Measurements from ENCODE around the gene OR51I1.
A peak's percentile ranks its signal among the peaks of the same experiment; 100 is the strongest.

OR51I1 gene, protein sequence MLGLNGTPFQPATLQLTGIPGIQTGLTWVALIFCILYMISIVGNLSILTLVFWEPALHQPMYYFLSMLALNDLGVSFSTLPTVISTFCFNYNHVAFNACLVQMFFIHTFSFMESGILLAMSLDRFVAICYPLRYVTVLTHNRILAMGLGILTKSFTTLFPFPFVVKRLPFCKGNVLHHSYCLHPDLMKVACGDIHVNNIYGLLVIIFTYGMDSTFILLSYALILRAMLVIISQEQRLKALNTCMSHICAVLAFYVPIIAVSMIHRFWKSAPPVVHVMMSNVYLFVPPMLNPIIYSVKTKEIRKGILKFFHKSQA

DNA sequence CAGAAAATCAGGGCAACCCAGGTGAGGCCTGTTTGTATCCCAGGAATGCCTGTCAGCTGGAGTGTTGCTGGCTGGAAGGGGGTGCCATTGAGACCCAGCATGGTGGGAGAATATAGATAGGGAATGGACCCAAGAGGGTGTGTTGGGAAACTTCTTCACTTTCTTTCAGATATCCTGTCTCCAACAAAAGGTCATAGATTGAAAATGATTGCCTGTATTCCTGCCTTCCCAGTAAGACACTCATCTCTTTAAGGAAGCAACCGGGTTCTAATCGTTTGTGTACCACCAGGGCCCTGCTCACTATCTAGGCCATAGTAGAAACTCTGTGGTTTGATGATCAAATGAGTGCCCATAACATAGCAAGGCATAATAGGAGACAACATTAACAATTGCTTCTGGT is at the start of gene OR51I1:
Gene OR51I1, minus strand, starts transcription at position 101 of the 400 bp plus-strand sequence. Its CDS starts 0 bp downstream, at position 101.
- no peak for DNase-seq (ENCODE audit: low read depth)

DNA sequence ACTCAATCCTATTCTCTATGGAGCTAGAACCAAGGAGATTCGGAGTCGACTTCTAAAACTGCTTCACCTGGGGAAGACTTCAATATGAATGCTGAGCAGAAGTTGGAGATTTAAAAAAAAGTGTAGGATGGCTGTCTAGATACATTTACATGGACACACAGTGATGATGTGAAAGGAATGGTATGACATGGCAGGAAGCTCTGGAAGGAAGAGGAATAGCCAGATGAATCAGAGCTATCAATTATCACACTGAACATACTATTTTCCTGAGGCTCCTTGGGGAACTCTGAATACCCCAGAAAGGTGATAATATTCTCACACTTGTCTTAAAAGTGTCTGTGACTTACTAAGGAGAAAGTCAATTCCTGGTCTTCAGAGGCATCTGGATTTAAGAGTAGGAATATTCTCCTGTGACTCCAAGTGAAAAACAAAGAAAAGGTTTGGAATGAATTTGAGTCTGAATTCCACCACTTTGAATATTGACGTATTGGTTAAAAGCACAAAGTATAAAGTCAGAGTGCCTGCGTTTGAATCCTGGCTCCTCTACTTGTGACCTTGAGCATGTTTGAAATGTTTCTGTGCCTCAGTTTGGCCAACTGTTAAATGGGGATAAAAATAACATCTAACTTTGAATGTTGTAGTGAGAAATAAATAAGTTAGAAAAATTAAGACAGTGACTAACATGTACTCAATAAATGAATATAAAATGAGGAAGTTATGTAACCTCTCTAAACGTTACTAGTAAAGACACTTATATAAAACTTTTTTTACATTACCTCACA is 48.5 kb upstream of the OR51I1 start:
- DNase-seq (ENCODE audit: low read depth), result no peak

DNA sequence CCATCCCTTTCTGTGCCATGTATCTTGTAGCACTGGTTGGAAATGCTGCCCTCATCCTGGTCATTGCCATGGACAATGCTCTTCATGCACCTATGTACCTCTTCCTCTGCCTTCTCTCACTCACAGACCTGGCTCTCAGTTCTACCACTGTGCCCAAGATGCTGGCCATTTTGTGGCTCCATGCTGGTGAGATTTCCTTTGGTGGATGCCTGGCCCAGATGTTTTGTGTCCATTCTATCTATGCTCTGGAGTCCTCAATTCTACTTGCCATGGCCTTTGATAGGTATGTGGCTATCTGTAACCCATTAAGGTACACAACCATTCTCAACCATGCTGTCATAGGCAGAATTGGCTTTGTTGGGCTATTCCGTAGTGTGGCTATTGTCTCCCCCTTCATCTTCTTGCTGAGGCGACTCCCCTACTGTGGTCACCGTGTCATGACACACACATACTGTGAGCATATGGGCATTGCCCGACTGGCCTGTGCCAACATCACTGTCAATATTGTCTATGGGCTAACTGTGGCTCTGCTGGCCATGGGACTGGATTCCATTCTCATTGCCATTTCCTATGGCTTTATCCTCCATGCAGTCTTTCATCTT is 47.6 kb upstream of the OR51I1 start:
- no peak for DNase-seq (ENCODE audit: low read depth)

DNA sequence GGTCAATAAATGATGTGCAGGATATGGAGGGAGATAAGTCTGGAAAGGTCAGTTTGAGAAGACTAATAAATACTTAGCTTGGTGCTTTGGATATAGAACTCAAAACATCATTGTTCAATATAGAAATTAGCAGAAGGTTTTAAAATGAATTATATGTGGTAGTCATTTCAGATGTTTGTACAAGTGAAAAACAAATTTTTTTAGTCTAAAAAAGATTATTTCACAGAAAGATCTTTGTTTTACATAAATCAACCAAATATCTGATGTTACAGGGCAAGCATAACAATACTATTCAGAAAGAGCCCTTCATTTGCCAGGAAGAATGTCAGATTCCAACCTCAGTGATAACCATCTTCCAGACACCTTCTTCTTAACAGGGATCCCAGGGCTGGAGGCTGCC is 47.1 kb upstream of the OR51I1 start, which contains the start of gene OR52D1:
Gene OR52D1, plus strand, starts transcription at position 301 of the 400 bp plus-strand sequence. Its CDS starts 22 bp downstream, at position 323.
- no peak for DNase-seq (ENCODE audit: low read depth)

DNA sequence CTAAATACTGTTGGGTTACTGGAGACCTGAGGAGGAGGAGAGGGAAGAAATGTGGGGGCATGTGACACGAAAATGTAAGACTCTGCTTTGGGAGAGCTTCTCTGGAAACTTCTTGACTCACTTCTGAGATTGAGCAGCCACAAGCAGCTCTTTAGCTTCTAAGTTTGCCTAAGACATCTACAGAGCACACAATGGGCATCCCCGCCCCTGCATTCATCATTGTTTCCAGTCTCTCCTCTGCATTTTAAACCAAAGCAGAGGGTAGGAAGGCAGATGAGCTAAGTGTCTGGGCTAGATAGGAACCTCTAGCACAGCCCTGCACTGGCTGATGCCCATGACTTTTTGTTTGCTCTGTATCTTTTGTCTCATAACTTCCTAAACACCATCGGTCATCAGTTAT is 45.1 kb upstream of the OR51I1 start:
- DNase-seq (ENCODE audit: low read depth), result no peak

DNA sequence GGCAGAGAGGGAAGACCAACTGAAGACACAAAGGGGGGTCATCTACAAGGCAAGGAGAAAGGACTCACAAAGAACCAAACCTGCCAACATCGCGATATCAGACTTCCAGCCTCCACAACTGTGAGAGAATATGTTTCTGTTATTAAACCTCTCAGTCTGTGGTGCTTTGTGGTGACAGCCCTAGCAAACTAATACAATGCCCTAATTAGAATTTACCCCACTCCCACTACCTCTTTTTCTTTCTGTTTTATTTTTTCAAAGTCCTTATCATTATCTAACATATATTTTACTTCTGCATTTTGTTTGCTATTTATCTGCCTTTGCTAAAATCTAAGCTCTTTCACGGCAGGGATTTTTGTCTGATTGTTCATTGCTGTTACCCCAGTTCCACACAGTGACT is 44.7 kb upstream of the OR51I1 start:
- DNase-seq (ENCODE audit: low read depth), result no peak

DNA sequence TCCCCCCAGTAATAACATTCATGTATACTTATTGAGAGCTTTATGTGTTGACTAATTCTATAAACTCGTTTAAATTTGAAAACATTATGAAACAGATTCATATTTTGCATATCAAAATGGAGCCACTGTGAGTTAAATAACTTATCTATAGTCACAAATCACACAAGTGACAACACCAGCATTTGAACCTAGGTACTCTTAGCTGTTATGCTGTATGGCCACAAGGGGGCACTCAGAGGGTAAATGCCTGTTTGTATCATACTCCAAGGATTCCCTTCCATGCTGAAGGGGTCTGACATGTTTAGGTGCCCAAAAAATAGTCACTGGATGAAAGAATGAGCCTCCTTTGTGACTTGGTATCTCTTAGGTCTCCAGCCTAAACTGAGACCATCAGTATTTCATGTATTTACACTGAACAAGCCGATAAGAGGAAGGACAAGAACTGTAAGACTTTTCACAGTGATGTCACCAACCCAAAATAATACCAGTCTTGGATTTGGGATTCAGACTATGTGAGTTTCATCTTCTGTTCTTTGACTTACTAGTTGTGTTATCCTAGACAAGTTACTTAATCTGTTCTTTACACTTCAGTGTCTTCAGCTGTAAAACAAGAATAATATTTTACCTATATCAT is 35.0 kb upstream of the OR51I1 start:
- peak; percentile 16 for DNase-seq (ENCODE audit: low read depth)

DNA sequence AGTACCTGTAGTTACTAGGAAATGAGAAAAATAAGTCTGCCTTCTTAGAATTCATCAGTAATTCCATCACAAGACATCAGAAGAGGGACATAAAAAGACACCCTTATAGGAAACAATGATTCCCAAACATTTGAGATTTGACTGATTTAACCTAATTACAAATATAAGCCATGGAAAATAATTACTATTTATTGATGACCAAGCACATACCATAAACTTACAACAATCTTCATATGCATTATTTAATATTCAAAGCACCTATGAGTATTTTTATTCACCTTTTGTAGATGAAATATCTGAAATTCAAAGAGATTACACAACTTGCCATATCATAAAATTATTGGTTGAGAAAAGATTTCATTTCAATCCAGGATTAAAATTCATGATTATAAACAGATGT is 32.6 kb upstream of the OR51I1 start:
- no peak for DNase-seq (ENCODE audit: low read depth)

DNA sequence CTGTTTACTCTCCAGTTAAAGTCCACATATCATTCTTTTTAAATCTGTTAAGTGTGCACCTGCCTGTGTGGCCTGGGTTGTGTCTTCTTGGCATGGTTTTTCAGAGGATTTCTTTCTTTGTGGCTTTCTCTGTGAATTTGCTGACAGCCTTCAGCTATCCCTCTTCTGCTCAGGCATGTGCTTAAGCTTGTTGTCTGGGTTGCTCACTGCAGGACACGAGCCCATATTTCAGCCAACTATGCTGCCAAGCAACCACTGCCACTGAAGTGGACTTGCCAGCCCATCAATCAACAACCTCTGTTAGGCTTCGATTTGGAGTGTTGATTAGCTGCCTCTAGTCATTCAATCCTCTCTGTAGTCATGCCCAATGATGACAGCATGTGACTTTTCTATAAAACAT is 26.2 kb upstream of the OR51I1 start:
- DNase-seq (ENCODE audit: low read depth), result no peak

DNA sequence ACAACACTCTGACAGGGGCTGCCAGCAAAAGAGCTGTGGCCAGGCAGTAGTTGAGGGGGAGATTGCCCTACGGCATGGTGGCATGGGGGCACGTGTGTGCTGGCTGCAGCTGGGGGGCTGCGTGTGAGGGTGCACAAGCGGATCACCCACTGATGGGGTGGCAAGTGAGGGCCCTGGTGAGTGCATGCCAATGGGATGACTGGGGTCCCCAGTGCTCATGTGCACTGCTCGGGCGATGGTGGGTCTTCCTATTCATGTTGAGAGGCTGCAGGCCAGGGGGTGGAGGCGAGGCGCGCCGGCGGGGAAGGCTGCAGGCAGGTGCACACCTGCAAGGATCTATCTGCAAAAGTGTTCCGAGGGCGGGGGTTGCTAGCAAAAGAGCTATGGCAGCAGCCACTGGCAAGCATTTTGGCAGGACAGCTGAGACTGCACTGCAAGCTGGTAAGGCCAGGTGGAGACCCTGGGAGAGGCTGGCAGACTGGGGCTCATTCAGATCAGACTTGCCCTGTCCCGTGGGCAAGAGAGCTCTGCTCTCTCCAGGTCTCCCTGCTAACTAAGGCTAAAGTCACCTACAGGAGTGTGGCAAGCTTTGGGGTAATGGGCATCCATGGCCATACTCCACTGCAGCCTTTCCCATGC is 19.8 kb upstream of the OR51I1 start:
- DNase-seq (ENCODE audit: low read depth), result no peak

DNA sequence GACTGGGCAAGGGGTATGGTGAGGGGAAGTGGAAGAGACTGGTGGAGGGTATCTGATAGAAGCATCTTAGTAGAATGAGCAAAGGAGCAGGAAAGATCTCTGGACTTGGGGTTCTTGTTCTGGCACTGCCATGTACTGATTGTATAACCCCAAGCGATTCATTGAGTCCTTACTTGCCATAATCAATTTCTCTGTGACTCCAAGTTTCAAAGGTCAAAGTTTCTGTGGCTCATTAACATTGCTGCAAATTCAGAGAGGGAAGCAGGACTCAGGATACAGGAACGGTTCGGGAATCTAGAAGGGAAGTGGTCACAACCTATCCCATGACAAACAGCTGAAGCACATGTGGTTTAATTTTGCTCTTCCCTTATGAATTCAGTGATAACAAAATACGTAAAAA is 8.1 kb upstream of the OR51I1 start:
- DNase-seq (ENCODE audit: low read depth), result no peak

DNA sequence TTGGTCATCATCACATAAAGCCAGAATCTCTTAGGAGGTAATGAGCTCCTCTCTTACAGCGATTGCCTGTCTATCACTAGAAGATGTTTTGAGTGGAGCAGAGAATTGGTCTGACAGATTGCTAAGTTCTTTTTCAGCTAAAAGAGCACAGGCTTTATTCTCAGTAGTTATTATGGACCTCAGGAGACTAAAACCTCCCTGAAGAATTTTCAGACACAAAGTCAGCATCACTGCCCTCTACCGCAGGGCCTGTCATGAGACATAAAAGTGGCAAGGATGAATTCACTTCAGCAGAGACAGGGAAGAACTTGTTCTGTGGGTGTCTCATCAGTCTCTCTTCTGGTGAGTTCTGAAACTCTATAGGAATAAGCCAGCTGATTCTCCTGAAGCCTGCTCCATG is 7.7 kb upstream of the OR51I1 start, which contains the start of gene OR51I2:
Gene OR51I2, plus strand, starts transcription at position 301 of the 400 bp plus-strand sequence. CDS start 4,166 bp downstream, outside the sequence.
- no peak for DNase-seq (ENCODE audit: low read depth)

DNA sequence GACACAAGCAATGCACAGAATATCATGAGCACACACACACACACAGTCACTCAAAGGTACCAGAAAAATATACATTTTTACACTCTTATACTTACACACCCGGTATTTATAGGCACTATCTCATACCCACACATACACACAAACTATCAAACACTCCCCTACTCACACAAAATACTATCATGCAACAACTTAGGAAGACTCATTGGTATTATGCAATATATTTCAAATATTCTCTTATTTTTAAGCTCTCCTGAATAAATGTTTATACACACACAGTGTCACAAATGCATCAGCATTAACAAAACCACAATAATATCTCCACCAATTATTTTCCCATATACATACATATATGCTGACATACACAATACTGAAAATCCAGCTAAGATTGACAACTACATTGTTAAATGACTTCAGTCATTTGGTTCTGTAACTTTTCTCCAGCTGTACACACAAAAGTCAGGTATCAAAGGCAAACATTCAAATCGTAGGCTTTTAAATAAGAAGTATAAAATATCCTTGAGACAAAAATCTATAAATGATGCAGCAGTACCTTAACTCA is 2.6 kb upstream of the OR51I1 start:
- no peak for DNase-seq (ENCODE audit: low read depth)

DNA sequence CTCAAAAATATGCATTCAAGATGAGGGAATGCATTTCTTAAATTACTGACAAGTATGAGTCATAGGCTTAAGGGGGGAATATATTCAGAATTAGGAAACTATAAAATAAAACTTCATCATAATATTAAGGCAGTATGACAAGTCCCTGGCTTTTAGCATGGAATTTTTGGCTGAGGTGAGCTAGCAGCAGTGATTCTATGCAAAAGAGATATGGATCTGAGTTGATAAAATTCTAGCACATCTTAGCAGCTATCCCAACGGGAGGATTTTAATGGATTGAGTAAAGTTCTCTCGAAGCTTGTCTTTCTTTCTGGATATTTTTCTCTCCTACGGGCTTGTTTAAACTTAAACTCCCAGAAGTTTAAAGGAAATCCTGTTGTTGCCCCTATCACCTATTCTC is 18.2 kb downstream of the OR51I1 start:
- DNase-seq (ENCODE audit: low read depth), result no peak

DNA sequence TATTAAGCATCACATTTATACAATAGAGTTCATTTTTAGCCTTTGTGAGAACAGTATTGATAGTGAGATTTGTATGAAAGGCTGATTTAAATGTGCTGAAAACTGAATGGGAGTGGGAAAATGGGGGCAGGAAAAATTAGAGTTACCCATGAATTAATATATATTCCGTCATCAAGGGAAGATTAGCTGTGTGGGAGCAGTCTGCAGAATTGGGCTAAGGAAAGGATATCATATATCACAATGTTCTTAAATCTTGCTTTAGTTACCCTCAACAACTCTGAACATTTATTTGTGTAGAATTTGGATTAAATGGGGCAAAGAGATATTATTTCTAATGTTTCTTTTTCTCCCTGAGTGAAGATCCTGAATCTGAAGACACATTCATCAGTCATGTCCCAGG is 19.5 kb downstream of the OR51I1 start, which contains the start of gene OR51Q1:
Gene OR51Q1, plus strand, starts transcription at position 301 of the 400 bp plus-strand sequence. Its CDS starts 90 bp downstream, at position 391.
- DNase-seq (ENCODE audit: low read depth), result no peak

DNA sequence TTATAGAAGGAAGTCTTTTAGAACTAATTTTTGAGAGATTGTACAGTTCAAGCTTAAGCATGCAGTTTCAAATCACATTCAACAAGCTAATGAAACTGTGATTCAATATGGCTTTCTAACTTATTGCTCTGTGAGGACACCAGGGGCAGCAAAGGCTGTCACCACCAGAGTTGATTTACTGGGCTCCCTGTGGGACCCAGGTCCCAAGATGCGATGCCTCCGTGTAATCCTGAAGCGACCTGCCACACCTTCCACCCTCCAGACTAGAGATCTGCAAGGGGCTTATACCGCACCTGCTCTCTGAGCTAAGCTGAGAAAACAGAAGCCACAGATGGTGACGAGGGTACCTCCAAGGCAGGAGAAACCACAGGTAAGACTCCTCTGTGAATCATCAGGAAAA is 20.3 kb downstream of the OR51I1 start:
- DNase-seq (ENCODE audit: low read depth), result no peak

DNA sequence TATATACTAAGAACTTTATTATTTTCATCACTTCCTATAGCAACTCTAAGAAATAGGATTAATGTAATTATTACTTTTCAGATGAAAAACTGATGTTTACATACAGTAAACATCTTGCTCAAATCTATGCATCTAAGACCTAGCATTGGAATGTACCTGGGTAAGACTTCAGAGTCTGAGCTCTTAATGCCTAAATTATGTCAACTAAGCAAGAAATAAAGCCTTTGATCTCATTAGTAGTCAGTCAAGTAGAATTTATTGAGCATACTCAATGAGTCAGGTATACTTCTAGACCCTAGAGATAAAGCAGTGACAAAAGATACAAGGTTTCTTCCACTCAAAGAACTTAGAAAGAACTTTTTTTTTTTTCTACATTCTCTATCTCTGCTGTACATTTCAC is 36.1 kb downstream of the OR51I1 start:
- DNase-seq (ENCODE audit: low read depth), result no peak

DNA sequence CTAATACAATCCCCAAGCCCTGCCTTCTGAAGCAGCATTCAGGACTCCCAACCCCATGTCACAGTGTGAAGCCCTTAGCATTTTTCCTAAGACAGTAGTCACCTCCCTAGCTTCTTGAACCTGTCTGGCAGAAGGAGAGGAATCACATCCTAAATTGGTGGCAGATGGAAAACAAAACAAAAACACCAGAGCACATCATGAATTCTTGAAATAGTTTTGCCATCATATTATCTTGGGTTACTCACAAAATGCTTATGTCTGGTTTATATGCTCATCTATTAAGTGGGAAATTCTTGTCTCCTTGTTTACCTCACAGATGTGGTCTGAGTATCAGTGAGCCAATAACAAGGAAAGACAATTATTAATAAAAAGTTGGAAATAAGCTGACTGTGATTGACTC is 42.4 kb downstream of the OR51I1 start:
- no peak for DNase-seq (ENCODE audit: low read depth)

DNA sequence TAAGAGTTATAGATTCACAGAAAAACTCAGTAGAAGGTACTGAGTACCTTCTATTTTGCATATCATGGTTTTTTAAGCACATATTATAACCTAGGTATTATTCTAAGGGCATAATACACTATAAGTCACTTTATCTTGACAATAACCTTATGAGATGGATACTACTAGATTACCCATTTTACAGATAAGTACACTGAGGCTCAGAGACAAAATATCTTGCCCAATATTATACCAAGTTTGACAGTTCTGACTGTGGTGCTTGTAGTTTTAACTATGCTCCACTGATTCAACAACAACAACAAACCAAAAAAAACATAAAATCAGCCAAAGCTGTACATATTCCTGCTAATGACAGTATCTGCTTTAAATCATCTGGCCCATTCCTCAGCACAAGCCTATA is 47.2 kb downstream of the OR51I1 start:
- DNase-seq (ENCODE audit: low read depth), result no peak

Data from stimulated activated CD4-positive, alpha-beta T cell treated with anti-CD3 and anti-CD28 coated beads, Interleukin-2, amount 100 ng/mL, for 4 hours (primary cell).